AG04449 (cell line): ENCODE measurements around the gene ARPC2.
A peak's percentile ranks its signal among the peaks of the same experiment; 100 is the strongest.

Source experiments
- CTCF ChIA-PET: fragments of 350-600 bp; formaldehyde crosslinking; extraction: SDS; loops from one replicate; lab custom pipeline; 2021; ENCODE audit warnings: antibody characterized with exemption; lab: Yijun Ruan, JAX
- POLR2A ChIA-PET: fragments of 400-600, 350-600 bp; formaldehyde crosslinking; extraction: SDS; loops from one replicate; lab custom pipeline; 2020; ENCODE audit warnings: antibody characterized with exemption, inconsistent platforms; lab: Yijun Ruan, JAX
- DNase-seq: peaks from one replicate; pipeline ENCODE4 v3.0.0-alpha.2; 2010; ENCODE audit warnings: low read depth, low spot score
- H3K4me3 ChIP-seq: 2 replicates; pipeline ENCODE4 v1.5.1; 2011; ENCODE audit warnings: low read depth, mild to moderate bottlenecking, control low read depth, low read length
- TF ChIP-seq, protein P1 (sequence below): IDR thresholded peaks from one replicate; pipeline ENCODE4 v1.5.1; 2011; ENCODE audit warnings: mild to moderate bottlenecking, moderate library complexity, low read length, control low read depth, inconsistent platforms; ENCODE audit not compliant: insufficient read depth; ENCODE audit errors: missing control alignments

ARPC2 gene

GRCh38 chr2:218298314-218298875 lies 81.4 kb downstream of the ARPC2 start:
- DNase-seq = no peak
- CTCF ChIA-PET = interaction anchor here (0.7 to 11.8 kb wide), 18 partner anchors 8 to 168 kb away, joined by 3 to 117 read pairs (median 6); partner anchors contain the start of genes AAMP, CATIP and PNKD
- no peak overlapping the region for H3K4me3 ChIP-seq
- TF ChIP-seq, protein P1, sequence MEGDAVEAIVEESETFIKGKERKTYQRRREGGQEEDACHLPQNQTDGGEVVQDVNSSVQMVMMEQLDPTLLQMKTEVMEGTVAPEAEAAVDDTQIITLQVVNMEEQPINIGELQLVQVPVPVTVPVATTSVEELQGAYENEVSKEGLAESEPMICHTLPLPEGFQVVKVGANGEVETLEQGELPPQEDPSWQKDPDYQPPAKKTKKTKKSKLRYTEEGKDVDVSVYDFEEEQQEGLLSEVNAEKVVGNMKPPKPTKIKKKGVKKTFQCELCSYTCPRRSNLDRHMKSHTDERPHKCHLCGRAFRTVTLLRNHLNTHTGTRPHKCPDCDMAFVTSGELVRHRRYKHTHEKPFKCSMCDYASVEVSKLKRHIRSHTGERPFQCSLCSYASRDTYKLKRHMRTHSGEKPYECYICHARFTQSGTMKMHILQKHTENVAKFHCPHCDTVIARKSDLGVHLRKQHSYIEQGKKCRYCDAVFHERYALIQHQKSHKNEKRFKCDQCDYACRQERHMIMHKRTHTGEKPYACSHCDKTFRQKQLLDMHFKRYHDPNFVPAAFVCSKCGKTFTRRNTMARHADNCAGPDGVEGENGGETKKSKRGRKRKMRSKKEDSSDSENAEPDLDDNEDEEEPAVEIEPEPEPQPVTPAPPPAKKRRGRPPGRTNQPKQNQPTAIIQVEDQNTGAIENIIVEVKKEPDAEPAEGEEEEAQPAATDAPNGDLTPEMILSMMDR = no peak
- POLR2A ChIA-PET = interaction anchor here (0.7 kb wide), 1 partner anchor 12 kb away, joined by 4 read pairs; no protein-coding TSS in a partner anchor

DNA sequence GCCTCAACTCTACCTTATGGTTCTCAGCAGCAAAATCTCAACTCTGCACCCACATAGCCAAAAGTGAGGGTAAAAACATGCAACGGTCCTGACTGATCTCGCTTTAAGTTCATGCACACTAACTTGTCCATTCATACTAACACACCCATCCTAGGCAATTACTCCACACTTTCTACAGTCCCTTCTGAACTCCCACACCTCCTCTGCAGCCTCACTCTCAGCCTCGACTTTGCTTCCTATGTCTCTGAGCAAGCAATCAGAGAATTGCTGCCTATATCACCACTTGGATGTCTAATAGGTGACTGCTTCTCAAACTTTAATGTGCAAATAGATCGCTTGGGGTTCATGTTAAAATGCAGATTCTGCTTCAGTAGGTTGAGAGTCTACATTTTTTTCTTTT lies 83.2 kb downstream of the ARPC2 start:
- TF ChIP-seq, protein P1 = no peak
- H3K4me3 ChIP-seq = no peak overlapping the region
- ChIA-PET POLR2A (no interaction called here), CTCF (interaction anchor here (1.2 to 11.8 kb wide), 9 partner anchors 10 to 166 kb away, joined by 3 to 117 read pairs (median 9); partner anchors contain the start of gene CATIP)
- DNase-seq = no peak

DNA sequence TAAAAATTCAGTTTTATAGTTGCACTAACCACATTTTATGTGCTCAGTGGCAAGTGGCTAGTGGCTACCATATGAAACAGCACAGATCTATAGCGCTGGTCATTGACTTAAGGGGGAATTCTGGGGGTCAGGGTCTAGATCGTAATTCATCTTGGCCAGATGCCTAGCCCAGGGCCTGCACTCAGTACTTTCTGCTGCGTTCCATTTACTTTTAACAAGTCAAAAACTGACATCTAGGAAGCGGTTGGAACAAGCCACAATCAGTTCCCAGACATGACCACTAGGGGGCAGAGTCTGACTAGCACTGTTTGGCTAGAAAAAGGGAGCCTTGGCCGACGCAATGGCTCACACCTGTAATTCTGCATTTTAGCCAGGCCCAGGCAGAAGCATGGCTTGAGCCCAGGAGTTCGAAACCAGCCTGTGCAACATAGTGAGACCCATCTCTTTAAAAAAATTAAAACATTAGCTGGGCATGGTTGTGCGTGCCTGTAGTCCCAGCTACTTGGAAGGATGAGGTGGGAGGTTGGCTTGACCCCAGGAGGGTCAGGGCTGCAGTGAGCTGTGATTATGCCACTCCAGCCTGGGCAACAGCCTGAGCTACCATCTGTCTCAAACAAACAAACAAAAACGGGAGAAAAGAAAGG lies 84.3 kb downstream of the ARPC2 start:
- no peak overlapping the region for H3K4me3 ChIP-seq
- POLR2A ChIA-PET = no interaction called here
- TF ChIP-seq, protein P1 = peak; percentile 88
- CTCF ChIA-PET = interaction anchor here (0.8 to 7.2 kb wide), 34 partner anchors 8 to 345 kb away, joined by 3 to 116 read pairs (median 5); partner anchors contain the start of genes AAMP, CATIP, PNKD and TMBIM1
- no peak for DNase-seq
